Peyer's patch (tissue), 4 donors: Measurements from ENCODE around the gene CELSR1.

Experiments used
- CTCF ChIP-seq, 6 experiments: fragments of 450-650 bp in 4 of 6; fragments of 200-600 bp in 2 of 6; sonication (generic) in 1 of 6; IDR thresholded peaks; one replicate each; pipeline ENCODE4 v1.5.1; 2017 to 2019; ENCODE audit warnings: antibody characterized with exemption in 6 of 6, mild to moderate bottlenecking in 3 of 6, moderate library complexity in 1 of 6
- POLR2A ChIP-seq, 2 donors: fragments of 450-650 bp; IDR thresholded peaks; one replicate each; pipeline ENCODE4 v1.5.1; 2017; ENCODE audit warnings: antibody characterized with exemption in 2 of 2, mild to moderate bottlenecking in 2 of 2, moderate library complexity in 2 of 2

- TF ChIP-seq CTCF (IDR thresholded peaks at IDR 0.05) (no peak), POLR2A (IDR thresholded peaks at IDR 0.05) (no peak)
Observed at GRCh38 chr22:46502440-46503175, 34.8 kb downstream of the CELSR1 start.
